NK-92 (cell line): ENCODE results near the gene SRI.
"Not testable (repeated sequence)": the region's sequence is repeated elsewhere in the genome, so short reads cannot be mapped to it uniquely, and the experiment has no call there.

Experiments
- DNase-seq: peaks from one replicate; lab custom pipeline; 2025; ENCODE audit not compliant: unreplicated experiment; lab: John Stamatoyannopoulos, UW

The SRI gene

DNA sequence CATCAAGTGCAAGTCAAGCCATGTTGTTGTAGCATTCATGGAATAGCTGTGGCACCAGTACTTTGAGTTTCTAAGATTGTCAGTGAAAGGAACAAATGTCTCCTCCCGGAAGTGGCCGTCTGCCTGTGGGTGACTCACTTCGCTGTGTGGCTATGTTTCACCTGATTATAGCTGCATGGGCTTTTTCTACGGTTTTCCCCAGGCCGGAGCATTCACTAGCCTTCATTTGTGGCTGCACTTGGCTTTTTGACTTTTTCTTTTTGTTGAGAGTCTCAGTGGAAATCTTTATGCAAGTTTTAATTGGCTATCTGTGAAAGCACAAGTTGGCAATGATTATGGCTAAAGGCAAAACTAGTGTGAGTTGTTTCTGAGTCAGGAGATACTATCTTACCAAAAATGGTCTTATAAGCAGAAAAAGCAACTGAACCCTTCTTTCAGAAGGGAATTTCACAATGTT, 35.0 kb downstream of the SRI start:
- DNase-seq = no peak

DNA sequence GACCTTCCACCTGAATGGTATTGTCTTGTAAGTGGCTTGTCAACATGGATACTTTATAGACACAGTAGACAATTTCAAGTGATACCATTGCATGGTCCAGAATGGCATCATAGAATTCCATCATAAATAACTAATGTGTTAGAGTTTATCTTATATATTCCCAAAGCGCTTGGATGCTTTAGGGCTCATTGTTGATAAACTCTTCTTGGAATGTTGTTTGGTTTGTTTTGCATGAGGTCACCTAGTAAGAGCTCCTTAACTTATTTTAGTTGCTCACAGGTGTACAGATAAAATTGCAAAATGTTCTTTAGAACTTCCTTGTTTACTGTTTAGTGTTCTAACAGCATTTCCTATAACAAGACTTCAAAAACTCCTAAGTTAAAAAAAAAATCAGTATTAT, 36.8 kb downstream of the SRI start:
- no peak for DNase-seq

DNA sequence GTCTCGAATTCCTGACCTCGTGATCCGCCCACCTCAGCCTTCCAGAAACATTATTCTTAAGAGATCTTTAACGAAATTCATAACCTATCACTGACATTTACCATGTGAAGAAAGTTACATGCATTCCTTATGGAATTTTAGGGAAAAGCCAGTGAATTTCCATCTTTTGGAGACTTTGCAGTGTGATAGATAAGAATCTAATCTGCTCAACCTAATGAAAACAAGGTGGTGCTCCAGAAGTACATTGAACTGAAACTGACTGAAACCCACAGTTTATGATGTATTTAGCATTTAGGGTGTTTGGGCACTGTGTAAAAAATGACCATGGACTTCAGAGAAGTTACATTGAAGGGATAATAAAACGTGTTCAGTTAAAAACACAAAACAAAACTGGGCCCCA, 43.6 kb downstream of the SRI start:
- no peak for DNase-seq

DNA sequence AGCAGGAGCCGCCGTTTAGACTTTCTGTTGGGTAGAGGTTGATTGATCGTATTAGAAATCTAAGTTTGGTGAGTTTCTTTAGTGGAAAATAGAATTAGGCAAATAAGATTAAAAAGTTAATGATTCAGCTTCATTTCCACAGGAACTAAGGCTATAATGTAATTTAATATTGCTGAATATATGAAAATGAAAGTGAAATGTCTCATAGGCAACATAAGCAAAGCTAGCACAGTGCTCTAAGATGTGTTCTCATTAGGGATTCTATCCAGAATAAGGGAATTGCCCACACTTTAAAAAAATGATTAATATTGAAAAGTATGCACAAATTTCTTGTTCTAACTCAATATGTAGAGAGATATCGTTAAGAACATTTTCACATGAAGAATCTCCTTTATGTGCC, 47.0 kb downstream of the SRI start:
- DNase-seq = no peak

DNA sequence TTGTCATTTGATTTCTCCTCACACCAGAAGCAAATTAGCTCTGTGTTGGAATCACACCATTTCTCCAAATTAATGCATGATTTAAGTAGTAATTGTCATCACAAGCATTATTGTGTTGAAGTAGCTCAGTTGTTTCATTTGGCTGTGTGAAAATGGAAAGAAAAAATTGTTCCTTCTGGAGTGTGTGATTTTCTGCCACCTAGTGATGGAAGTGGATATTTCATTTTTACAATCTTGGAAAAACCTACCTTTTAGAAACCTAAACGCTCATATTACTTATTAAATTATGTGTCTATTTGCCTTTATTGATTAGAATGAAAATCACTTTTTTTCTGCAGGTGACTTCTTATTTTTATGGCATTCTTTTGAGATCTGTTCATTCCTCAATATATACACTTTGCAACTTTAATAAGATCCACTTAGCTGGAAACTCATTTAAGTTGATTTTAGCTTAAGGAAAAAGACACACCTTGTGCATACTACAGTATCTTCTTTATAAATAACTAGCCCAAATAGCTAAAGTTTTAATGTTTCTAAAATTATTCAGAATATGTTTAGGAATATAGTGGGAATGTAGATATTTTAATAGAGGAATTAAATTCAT, 50.0 kb downstream of the SRI start:
- DNase-seq = no peak

DNA sequence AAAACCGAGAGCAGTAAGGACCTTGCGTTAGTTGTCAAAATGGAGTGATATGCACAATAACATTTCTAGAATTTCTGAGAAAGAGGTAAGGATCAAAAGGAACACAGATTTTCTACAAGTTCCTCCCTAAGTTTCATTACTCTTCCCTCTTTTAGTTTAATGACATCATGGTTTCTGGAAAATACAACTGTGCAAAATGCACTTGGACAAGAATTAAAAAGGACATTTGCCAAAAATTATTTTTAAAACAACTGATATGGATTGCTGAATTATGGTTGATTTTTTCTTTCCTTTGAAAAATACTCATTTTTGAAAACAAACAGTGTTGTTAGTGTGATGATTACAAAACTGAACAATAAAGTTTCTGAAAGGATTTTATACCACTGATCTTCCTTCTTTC, 52.1 kb downstream of the SRI start:
- DNase-seq = no peak

DNA sequence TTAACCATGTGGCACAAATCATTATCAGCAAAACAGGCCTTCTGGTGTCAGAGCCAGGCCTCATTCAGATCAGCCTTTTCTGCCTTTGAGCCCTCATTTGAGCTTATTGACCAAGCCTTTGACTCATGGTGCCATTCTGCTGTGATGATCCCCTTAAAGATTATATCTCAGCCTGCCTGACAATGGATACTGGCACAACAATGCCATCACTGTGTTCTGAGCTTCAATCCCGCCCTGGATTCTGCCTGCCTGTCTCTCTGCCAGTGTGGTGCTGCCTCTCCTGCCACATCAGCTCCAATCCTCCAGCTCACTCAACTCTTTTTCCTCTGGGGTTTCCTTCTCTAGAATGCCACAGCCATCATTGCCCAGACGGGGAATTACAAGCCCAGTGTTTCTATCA, 52.6 kb downstream of the SRI start:
- no peak for DNase-seq

DNA sequence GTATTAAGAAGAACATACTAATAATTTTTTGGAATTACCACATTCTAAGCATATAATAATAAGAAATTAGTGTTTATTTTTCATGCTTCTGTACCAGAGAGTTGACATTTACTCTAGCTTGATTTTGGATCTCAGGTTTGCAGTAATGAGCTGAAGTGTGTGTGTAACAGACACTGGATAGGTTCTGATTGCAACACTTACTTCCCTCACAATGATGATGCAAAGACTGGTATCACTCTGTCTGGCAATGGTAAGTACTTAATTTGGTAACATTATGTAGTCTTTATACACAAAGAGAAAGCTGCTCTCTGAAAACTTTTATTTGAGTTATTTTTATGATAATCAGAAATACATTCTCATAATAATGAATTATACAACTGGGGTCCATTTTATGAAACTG, 54.1 kb downstream of the SRI start:
- no peak for DNase-seq

DNA sequence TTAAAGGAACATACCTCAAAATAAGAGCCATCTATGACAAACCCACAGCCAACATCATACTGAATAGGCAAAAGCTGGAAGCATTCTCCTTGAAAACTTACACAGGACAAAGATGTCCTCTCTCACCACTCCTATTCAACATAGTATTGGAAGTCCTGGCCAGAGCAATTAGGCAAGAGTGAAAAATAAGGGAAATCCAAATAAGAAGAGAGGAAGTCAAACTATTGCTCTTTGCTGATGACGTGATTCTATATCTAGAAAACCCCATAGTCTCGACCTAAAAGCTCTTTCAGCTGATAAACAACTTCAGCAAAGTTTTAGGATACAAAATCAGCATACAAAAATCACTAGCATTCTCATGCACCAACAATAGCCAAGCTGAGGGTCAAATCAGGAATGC, 60.1 kb downstream of the SRI start:
- DNase-seq = not testable (repeated sequence)

DNA sequence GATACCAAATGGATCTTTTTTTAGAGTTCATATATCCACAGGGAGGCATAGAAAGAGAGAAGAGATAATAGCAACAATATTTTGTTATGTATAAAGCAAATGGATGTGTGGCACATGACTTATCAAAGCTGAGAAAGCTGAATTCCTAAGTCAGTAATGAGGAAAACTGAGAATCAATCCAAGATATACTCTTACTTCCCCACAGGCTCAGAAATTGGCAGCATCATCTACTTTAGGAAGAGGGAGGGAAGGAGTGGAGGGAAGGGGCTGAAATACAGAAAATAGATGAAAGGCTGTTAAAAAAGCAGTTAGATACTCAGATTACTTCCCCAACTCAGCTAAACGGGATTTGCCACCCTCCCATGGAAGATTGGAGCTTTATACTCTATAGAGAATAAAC, 63.5 kb downstream of the SRI start:
- DNase-seq = no peak

DNA sequence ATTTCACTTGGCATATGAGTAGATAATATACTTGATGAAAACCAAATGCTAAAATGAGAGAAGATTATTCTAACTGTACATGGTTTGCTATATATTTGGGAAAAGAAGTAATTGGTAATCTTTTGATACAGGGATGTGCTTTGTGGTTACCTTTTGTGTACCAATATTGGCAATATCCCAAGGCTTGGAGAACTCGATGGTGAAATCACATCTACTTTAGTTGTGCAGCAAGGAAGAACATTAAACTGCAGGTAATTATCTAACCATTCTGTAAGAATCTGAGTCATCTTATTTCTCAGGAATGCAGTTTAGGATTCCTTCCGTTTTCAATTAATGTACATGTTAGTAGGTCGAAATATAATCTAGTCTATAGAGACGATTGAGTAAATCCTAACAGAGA, 64.1 kb downstream of the SRI start:
- DNase-seq = no peak
